Measurements from ENCODE around the gene PHYHD1. TPM values are rescaled to one million over a fixed set of nuclear protein-coding genes. Genes with fewer than 3 reads are reported as not detected.

The PHYHD1 gene
- total and polyA plus RNA-seq, 8 donors = 20.7 to 71.3 (median 45.9) TPM

GRCh38 chr9:128894764-128895163 is 26.0 kb upstream of the PHYHD1 start:
- Histone ChIP-seq H3K4me3 (no peak overlapping the region), H3K4me1 (peaks cover 0 to 14% (median 5%) of the 10 kb centered on the region in 3 donors), H3K36me3 (no peaks in the 10 kb centered on the region), H3K27ac (no peak overlapping the region), H3K9me3 (no peaks in the 10 kb centered on the region), H3K27me3 (no peaks in the 10 kb centered on the region)
- WGBS, 2 donors = 84 to 93% methylated on average over 2 of the region's 2 CpGs
- intact Hi-C loops (cut with DNase I) = no loop called here
- FAIRE-seq = no peak
- no peak for DNase-seq
- no peak for TF ChIP-seq CTCF (IDR thresholded peaks at IDR 0.05)
- no peak for ATAC-seq

- Histone ChIP-seq H3K27ac (no peak overlapping the region), H3K4me1 (peaks cover 0 to 14% (median 5%) of the 10 kb centered on the region in 3 donors), H3K4me3 (no peak overlapping the region), H3K9me3 (no peaks in the 10 kb centered on the region), H3K27me3 (no peaks in the 10 kb centered on the region), H3K36me3 (no peaks in the 10 kb centered on the region)
- no peak for DNase-seq
- FAIRE-seq = no peak
- intact Hi-C loops (cut with DNase I) = no loop called here
- no peak for ATAC-seq
- 79 to 80% methylated on average over 4 of the region's 4 CpGs for WGBS, 2 donors
- no peak for TF ChIP-seq CTCF (IDR thresholded peaks at IDR 0.05)
Measured at GRCh38 chr9:128895556-128895955, 25.2 kb upstream of the PHYHD1 start.

DNA sequence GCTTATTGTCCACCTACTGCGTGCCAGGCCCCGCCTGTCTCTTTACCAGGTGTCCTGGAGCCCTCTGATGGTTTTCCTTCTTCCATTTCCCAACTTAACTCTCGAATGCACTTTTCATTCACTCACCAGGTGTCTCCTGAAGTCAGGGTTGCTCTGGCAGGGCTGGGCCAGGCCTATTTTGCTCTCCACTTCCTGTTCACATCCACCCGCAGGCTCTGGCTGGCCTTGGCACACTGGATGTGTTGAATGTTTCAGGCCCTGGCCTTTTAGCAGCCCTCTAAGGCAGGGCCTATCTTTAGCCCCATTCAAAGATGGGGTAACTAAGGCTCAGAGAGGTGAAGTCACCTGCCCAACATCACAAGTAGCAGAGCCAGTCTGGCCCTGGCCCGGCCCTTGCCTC is 22.4 kb upstream of the PHYHD1 start:
- DNase-seq = no peak
- no peak for TF ChIP-seq CTCF (IDR thresholded peaks at IDR 0.05)
- Histone ChIP-seq H3K27ac (peak overlapping the region in 1 of 4 donors; percentile 17), H3K4me3 (no peak overlapping the region), H3K27me3 (no peaks in the 10 kb centered on the region), H3K9me3 (no peaks in the 10 kb centered on the region), H3K4me1 (peaks cover 0 to 5% (median under 1%) of the 10 kb centered on the region in 3 donors), H3K36me3 (no peaks in the 10 kb centered on the region)
- intact Hi-C loops (cut with DNase I) = no loop called here
- no peak for FAIRE-seq
- 79 to 82% methylated on average over 5 of the region's 5 CpGs for WGBS, 2 donors
- ATAC-seq = peak in 3 of 4 donors; percentile 27 to 32 (median 32)

DNA sequence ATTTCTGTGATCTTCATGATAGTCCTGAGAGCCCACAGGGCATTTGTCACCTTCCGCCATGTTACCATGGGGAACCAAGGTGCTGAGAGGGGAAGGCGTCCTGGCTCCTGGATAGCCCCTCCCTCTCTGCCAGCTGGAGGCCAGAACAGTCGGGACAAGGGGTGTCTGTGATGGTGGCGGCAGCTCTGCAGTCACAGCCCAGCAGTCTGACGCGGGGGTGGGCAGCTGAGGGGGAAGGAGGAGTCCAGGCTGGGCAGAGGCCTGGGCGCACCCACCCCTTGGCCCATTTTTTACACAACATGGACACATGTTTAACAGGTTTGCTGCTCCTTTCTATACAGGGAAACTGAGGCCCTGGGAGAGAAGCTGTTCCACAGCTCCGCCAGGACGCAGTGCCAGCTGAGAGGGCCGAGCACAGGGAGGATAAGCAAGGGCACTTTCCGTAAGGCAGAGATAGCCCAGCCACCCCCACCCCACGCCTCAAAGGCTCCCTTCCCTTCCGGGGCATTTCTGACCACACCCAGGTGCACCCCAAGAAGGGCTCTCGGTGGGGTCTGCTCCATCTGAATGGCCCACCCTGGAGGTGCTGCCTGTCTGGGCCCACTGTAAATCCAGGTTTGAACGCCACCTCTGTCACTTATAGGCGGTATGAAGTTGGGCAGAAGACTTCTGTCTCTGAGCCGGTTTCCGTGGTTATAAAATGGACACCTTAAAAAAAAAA is 21.8 kb upstream of the PHYHD1 start:
- no peak overlapping the region for H3K4me3 ChIP-seq
- no peaks in the 10 kb centered on the region for H3K36me3 ChIP-seq
- intact Hi-C loops (cut with DNase I) = no loop called here
- FAIRE-seq = no peak
- no peak for TF ChIP-seq CTCF (IDR thresholded peaks at IDR 0.05)
- WGBS, 2 donors = 87 to 88% methylated on average over 18 of the region's 18 CpGs
- ATAC-seq = no peak
- peak overlapping the region in 1 of 4 donors; percentile 17 for H3K27ac ChIP-seq
- DNase-seq = peak in 1 of 6 donors; percentile 50
- no peaks in the 10 kb centered on the region for H3K9me3 ChIP-seq
- H3K27me3 ChIP-seq = no peaks in the 10 kb centered on the region
- peaks cover 0 to 5% (median 0%) of the 10 kb centered on the region in 3 donors for H3K4me1 ChIP-seq
